Measurements from ENCODE around the gene GALNTL6.

GALNTL6 gene

DNA sequence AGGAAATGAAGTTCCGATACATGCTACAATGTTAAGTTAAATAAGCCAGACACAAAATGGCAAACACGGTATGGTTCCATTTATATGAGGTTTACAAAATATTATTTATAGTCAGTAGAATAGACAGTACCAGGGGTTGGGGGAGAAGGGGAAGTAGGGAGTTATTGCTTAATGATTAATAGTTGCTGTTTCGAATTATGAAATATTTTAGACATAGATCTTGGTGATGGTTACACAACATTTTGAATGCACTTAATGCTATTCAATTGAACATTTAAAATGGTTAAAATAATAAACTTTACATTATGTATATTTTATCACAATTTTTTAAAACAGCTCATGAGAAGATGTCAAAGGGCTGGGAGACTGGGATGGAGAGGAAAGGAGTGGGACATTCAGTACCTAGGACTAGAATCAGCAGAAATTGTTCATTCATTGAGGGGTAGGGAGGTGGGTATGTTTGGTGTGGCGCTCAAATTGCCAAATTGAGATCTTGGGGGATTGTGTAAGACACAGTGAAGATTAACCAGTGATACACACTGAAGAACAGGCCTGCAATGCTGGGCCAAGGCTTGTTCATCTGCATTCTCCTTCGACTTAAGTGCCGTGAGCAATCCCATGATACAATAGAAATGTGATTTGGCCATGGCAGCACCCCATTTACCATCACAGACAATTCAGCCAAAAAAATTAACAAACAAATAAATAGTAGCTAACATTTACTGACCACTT lies 1189.8 kb downstream of the GALNTL6 start:
- no peak for DNase-seq (ENCODE audit: low read depth, low spot score)
- TF ChIP-seq YY1 (IDR thresholded peaks at IDR 0.05; ENCODE audit: insufficient read depth, insufficient read length) (no peak), ZNF274 (IDR thresholded peaks at IDR 0.05; ENCODE audit: low read depth, low read length) (no peak), SUZ12 (IDR thresholded peaks at IDR 0.05; ENCODE audit: extremely low read depth, insufficient read depth, insufficient read length) (no peak)
- Histone ChIP-seq H3K4me1 (ENCODE audit: insufficient read depth, insufficient read length) (no peaks in the 10 kb centered on the region), H3K36me3 (ENCODE audit: insufficient read depth, insufficient read length, low read length) (no peaks in the 10 kb centered on the region), H3K9ac (ENCODE audit: insufficient read length, low read depth) (no peak overlapping the region), H3K27me3 (ENCODE audit: insufficient read depth, insufficient read length) (no peaks in the 10 kb centered on the region), H3K4me3 (ENCODE audit: insufficient read length, low read depth) (no peak overlapping the region), H3K9me3 (ENCODE audit: insufficient read depth, low read length) (no peaks in the 10 kb centered on the region)

DNA sequence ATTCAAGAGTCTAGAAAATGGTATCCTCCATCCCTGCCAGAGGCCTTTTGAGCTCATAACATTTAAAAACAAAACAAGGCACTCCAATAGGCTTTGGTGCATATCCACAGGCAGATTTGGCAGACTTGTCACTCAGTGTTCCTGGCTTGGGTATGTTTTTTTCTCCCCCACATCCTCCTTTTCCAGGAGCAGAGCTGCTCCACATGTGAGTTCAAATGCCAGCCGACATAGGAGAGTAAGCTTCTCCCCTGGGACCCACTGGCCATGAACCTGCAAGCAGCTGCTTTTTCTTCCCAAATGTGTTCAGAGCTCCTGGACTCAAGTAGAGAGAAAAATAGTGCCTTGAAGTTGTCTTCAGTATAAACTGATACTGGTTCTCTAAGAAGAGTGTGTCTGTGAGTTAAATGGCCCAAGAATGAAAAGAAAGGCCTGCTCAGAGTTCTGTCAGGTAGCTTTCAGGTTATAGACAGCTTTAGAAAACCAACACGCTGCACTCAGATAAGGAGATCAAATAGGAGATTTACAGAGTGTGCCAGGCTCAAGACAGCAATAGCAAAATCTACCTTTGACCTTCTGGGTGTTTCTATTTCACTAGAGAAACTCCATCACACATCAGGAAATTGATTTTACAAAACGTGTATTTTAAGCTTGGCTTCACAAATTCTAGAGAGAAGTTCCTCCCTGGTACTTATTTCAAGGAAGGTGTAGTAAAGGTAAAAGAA lies 1192.9 kb downstream of the GALNTL6 start:
- H3K9me3 ChIP-seq (ENCODE audit: insufficient read depth, low read length), result no peaks in the 10 kb centered on the region
- no peak overlapping the region for H3K4me3 ChIP-seq (ENCODE audit: insufficient read length, low read depth)
- H3K27me3 ChIP-seq (ENCODE audit: insufficient read depth, insufficient read length), result no peaks in the 10 kb centered on the region
- H3K36me3 ChIP-seq (ENCODE audit: insufficient read depth, insufficient read length, low read length), result no peaks in the 10 kb centered on the region
- TF ChIP-seq ZNF274 (IDR thresholded peaks at IDR 0.05; ENCODE audit: low read depth, low read length) (no peak), YY1 (IDR thresholded peaks at IDR 0.05; ENCODE audit: insufficient read depth, insufficient read length) (no peak), SUZ12 (IDR thresholded peaks at IDR 0.05; ENCODE audit: extremely low read depth, insufficient read depth, insufficient read length) (no peak)
- no peak for DNase-seq (ENCODE audit: low read depth, low spot score)
- H3K4me1 ChIP-seq (ENCODE audit: insufficient read depth, insufficient read length), result no peaks in the 10 kb centered on the region
- no peak overlapping the region for H3K9ac ChIP-seq (ENCODE audit: insufficient read length, low read depth)

DNA sequence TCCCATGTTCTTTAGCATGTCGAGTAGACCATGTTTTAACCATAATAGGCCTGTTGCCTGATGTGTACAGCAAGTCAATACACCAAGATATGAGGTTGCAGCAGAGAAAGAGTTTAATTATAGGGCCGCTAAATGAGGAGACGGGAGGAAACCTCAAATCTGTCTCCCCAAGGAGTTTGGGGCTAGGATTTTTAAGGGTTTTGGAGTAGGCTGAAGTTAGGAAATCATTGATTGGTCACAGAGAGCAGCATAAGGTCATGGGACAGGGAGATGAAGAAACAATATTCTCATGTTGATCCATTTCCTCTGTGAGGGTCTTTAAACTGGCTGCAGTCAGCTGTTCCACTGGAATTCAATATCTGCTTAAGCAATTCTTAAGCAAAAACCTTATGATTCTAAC lies 1195.2 kb downstream of the GALNTL6 start:
- Histone ChIP-seq H3K9ac (ENCODE audit: insufficient read length, low read depth) (no peak overlapping the region), H3K9me3 (ENCODE audit: insufficient read depth, low read length) (no peaks in the 10 kb centered on the region), H3K4me1 (ENCODE audit: insufficient read depth, insufficient read length) (peaks cover 3% of the 10 kb centered on the region), H3K4me3 (ENCODE audit: insufficient read length, low read depth) (no peak overlapping the region), H3K36me3 (ENCODE audit: insufficient read depth, insufficient read length, low read length) (no peaks in the 10 kb centered on the region), H3K27me3 (ENCODE audit: insufficient read depth, insufficient read length) (no peaks in the 10 kb centered on the region)
- TF ChIP-seq YY1 (IDR thresholded peaks at IDR 0.05; ENCODE audit: insufficient read depth, insufficient read length), result no peak
- TF ChIP-seq ZNF274 (IDR thresholded peaks at IDR 0.05; ENCODE audit: low read depth, low read length), result no peak
- DNase-seq (ENCODE audit: low read depth, low spot score), result no peak

DNA sequence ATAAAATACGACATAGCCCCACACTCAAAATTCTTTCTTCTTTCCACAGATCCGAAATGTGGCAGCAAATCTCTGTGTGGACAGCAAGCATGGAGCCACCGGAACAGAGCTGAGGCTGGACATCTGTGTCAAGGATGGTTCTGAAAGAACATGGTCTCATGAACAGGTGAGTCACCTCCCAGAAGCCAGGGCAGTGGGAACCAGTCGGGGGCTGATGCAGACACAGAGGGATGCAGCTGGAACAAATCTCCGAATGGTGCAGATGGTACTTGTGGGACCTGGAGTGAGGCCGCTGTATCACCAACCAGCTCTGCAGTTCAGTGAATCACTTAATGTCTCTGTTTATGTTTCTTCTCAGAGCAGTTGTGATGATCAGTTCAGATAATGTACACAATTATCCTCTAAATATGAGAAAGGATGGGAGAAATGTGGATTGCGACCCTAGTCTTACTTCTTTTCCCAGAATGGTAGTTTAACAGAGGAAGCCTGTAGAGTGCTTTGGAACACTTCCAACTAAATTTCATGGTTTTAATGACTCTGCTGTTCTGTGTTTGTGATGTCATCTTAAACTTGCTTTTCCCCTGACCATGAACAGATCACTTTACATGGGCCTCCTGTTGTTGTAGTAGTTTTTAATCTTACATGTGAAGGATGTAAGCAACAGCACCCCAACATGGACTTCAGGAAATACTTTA lies 1196.1 kb downstream of the GALNTL6 start:
- DNase-seq (ENCODE audit: low read depth, low spot score), result no peak
- Histone ChIP-seq H3K9me3 (ENCODE audit: insufficient read depth, low read length) (no peaks in the 10 kb centered on the region), H3K27me3 (ENCODE audit: insufficient read depth, insufficient read length) (no peaks in the 10 kb centered on the region), H3K36me3 (ENCODE audit: insufficient read depth, insufficient read length, low read length) (no peaks in the 10 kb centered on the region), H3K4me3 (ENCODE audit: insufficient read length, low read depth) (no peak overlapping the region), H3K4me1 (ENCODE audit: insufficient read depth, insufficient read length) (peaks cover 3% of the 10 kb centered on the region), H3K9ac (ENCODE audit: insufficient read length, low read depth) (no peak overlapping the region)
- no peak for TF ChIP-seq SUZ12 (IDR thresholded peaks at IDR 0.05; ENCODE audit: extremely low read depth, insufficient read depth, insufficient read length)
- TF ChIP-seq ZNF274 (IDR thresholded peaks at IDR 0.05; ENCODE audit: low read depth, low read length), result no peak
- TF ChIP-seq YY1 (IDR thresholded peaks at IDR 0.05; ENCODE audit: insufficient read depth, insufficient read length), result no peak

DNA sequence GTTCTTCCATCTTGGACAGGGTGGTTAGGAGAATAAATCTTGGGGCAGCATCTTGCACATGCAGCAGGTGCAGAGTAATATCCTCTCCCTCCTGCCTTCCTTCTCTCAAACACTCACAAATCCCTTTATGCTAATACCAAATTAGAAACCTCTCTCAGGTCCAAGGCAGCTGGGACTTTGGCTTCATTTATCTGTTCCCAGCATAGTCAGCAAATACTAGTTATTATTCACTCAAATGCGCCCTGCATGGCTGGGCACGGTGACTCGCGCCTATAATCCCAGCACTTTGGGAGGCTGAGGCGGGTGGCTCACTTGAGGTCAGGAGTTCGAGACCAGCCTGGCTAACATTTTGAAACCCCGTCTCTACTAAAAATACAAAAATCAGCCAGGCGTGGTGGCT lies 1199.4 kb downstream of the GALNTL6 start:
- Histone ChIP-seq H3K9ac (ENCODE audit: insufficient read length, low read depth) (no peak overlapping the region), H3K27me3 (ENCODE audit: insufficient read depth, insufficient read length) (no peaks in the 10 kb centered on the region), H3K36me3 (ENCODE audit: insufficient read depth, insufficient read length, low read length) (no peaks in the 10 kb centered on the region), H3K9me3 (ENCODE audit: insufficient read depth, low read length) (peaks cover 6% of the 10 kb centered on the region; the same call in 1 of the 2 replicates), H3K4me1 (ENCODE audit: insufficient read depth, insufficient read length) (peaks cover 3% of the 10 kb centered on the region), H3K4me3 (ENCODE audit: insufficient read length, low read depth) (no peak overlapping the region)
- DNase-seq (ENCODE audit: low read depth, low spot score), result no peak
- TF ChIP-seq SUZ12 (IDR thresholded peaks at IDR 0.05; ENCODE audit: extremely low read depth, insufficient read depth, insufficient read length) (no peak), ZNF274 (IDR thresholded peaks at IDR 0.05; ENCODE audit: low read depth, low read length) (no peak), YY1 (IDR thresholded peaks at IDR 0.05; ENCODE audit: insufficient read depth, insufficient read length) (no peak)

DNA sequence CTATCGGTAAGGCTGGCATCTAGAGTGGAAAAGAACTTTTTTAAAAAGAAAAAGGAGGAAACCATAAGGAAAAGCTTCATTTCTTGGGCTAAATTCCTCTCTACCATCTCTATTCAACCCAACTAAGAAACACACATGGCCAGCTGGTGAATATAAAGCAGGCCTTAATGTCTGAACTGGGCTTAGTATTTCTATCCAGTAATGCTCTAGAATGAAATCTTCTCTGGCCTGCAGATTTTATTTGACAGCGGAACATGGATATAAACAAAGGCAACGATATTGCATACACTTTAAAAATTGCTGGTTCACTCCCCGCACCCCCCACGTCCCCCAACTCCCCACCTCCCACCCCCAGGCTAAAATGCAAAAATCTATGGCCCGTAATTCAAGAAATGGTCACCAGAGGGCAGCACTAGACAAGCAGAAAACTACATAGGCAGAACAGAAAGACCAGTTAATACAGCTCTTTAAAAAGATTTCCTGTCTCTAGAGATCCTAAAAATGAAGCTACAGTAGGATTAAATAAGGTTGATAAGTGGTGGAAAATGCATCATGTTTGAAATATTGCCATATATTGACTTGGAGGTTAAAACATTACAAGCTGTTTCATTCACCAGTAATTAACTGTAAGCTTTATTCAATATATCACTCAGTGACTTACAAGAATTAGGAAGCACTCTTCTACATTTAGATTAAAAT lies 1200.2 kb downstream of the GALNTL6 start:
- peaks cover 3% of the 10 kb centered on the region for H3K4me1 ChIP-seq (ENCODE audit: insufficient read depth, insufficient read length)
- peaks cover 6% of the 10 kb centered on the region; the same call in 1 of the 2 replicates for H3K9me3 ChIP-seq (ENCODE audit: insufficient read depth, low read length)
- TF ChIP-seq SUZ12 (IDR thresholded peaks at IDR 0.05; ENCODE audit: extremely low read depth, insufficient read depth, insufficient read length) (no peak), ZNF274 (IDR thresholded peaks at IDR 0.05; ENCODE audit: low read depth, low read length) (no peak), YY1 (IDR thresholded peaks at IDR 0.05; ENCODE audit: insufficient read depth, insufficient read length) (no peak)
- no peak overlapping the region for H3K4me3 ChIP-seq (ENCODE audit: insufficient read length, low read depth)
- H3K27me3 ChIP-seq (ENCODE audit: insufficient read depth, insufficient read length), result no peaks in the 10 kb centered on the region
- no peak overlapping the region for H3K9ac ChIP-seq (ENCODE audit: insufficient read length, low read depth)
- DNase-seq (ENCODE audit: low read depth, low spot score), result no peak
- H3K36me3 ChIP-seq (ENCODE audit: insufficient read depth, insufficient read length, low read length), result no peaks in the 10 kb centered on the region
